ENCODE data around the gene PHC2. TPM values are rescaled to one million over a fixed set of nuclear protein-coding genes. Genes with fewer than 3 reads are reported as not detected.

Gene PHC2
- total and polyA plus RNA-seq, 2 experiments from 2014 or later = 77.5 to 121 TPM

GRCh38 chr1:33305016-33305415, 125.9 kb downstream of the PHC2 start:
- peaks cover 20% of the 10 kb centered on the region for H3K4me1 ChIP-seq (ENCODE audit: insufficient read depth)

GRCh38 chr1:33302325-33302724, 128.6 kb downstream of the PHC2 start:
- Histone ChIP-seq H3K4me1 (ENCODE audit: insufficient read depth) (peaks cover 20% of the 10 kb centered on the region), H4K20me1 (ENCODE audit: insufficient read depth, poor library complexity, severe bottlenecking) (no peaks in the 10 kb centered on the region), H3K36me3 (replicated peaks; ENCODE audit: insufficient read depth, low read depth) (no peaks in the 10 kb centered on the region), H3K79me2 (no peaks in the 10 kb centered on the region), H3K9me2 (replicated peaks; ENCODE audit: insufficient read depth) (no peaks in the 10 kb centered on the region), H3K4me2 (no peak overlapping the region), H2AFZ (no peak overlapping the region), H3K9me3 (ENCODE audit: low read depth) (no peaks in the 10 kb centered on the region), H3K27me3 (no peaks in the 10 kb centered on the region), H3K27ac (no peak overlapping the region), H3K4me3 (no peak overlapping the region)
- TF ChIP-seq, protein P1, sequence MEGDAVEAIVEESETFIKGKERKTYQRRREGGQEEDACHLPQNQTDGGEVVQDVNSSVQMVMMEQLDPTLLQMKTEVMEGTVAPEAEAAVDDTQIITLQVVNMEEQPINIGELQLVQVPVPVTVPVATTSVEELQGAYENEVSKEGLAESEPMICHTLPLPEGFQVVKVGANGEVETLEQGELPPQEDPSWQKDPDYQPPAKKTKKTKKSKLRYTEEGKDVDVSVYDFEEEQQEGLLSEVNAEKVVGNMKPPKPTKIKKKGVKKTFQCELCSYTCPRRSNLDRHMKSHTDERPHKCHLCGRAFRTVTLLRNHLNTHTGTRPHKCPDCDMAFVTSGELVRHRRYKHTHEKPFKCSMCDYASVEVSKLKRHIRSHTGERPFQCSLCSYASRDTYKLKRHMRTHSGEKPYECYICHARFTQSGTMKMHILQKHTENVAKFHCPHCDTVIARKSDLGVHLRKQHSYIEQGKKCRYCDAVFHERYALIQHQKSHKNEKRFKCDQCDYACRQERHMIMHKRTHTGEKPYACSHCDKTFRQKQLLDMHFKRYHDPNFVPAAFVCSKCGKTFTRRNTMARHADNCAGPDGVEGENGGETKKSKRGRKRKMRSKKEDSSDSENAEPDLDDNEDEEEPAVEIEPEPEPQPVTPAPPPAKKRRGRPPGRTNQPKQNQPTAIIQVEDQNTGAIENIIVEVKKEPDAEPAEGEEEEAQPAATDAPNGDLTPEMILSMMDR (IDR thresholded peaks at IDR 0.05; ENCODE audit: poor library complexity) = no peak
- TF ChIP-seq EZH2 (IDR thresholded peaks at IDR 0.05; ENCODE audit: borderline replicate concordance) (no peak), EZH2phosphoT487 (IDR thresholded peaks at IDR 0.05; ENCODE audit: low read depth, severe bottlenecking, unreplicated experiment) (no peak)
- WGBS (ENCODE audit: low lambda C conversion rate, missing lambda C conversion rate) = 100% methylated on average over 1 of the region's 1 CpG
- no peak for DNase-seq (ENCODE audit: low spot score)

More at GRCh38 chr1:33305016-33305415, 125.9 kb downstream of the PHC2 start:
- no peaks in the 10 kb centered on the region for H3K36me3 ChIP-seq (replicated peaks; ENCODE audit: insufficient read depth, low read depth)
- no peaks in the 10 kb centered on the region for H3K27me3 ChIP-seq
- TF ChIP-seq EZH2phosphoT487 (IDR thresholded peaks at IDR 0.05; ENCODE audit: low read depth, severe bottlenecking, unreplicated experiment) (no peak), EZH2 (IDR thresholded peaks at IDR 0.05; ENCODE audit: borderline replicate concordance) (no peak)
- TF ChIP-seq, protein P1 (IDR thresholded peaks at IDR 0.05; ENCODE audit: poor library complexity) = no peak
- 88% methylated on average over 5 of the region's 5 CpGs for WGBS (ENCODE audit: low lambda C conversion rate, missing lambda C conversion rate)
- no peak overlapping the region for H2AFZ ChIP-seq
- DNase-seq (ENCODE audit: low spot score) = no peak
- no peaks in the 10 kb centered on the region for H3K79me2 ChIP-seq
- no peaks in the 10 kb centered on the region for H3K9me2 ChIP-seq (replicated peaks; ENCODE audit: insufficient read depth)
- no peak overlapping the region for H3K4me3 ChIP-seq
- H3K4me2 ChIP-seq = no peak overlapping the region
- no peaks in the 10 kb centered on the region for H3K9me3 ChIP-seq (ENCODE audit: low read depth)
- no peaks in the 10 kb centered on the region for H4K20me1 ChIP-seq (ENCODE audit: insufficient read depth, poor library complexity, severe bottlenecking)
- no peak overlapping the region for H3K27ac ChIP-seq

DNA sequence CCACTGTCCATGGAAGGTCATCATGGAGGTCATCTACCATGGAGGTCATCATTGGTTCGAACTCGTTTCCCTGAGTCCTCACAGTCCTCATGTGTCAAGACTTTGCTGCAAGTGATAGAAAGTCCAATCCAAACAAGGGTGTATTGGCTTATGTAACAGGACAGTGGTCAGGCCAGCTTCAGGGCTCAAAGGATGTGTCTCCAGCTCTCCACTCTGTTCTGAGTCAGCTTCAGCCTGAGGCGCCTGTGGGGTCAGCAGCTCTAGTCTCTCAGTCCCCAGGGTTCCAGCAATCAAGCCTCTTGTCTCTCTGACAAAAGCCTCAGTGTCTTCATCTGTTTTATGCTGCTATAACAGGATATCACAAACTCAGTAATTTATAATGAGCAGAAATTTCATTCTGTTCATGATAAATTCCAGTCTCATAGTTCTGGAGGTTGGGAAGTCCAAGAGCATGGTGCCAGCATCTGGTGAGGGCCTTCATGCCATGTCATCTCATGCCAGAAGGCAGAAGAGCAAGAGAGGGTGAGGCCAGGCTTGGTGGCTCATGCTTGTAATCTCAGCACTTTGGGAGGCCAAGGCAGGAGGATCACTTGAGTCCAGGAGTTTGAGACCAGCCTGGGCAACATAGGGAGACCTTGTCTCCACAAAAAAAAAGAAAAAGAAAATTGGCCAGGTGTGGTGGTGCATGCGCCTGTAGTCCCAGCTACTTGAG, 129.5 kb downstream of the PHC2 start:
- DNase-seq (ENCODE audit: low spot score) = no peak
- H3K9me3 ChIP-seq (ENCODE audit: low read depth) = no peaks in the 10 kb centered on the region
- 93% methylated on average over 4 of the region's 4 CpGs for WGBS (ENCODE audit: low lambda C conversion rate, missing lambda C conversion rate)
- no peaks in the 10 kb centered on the region for H3K79me2 ChIP-seq
- H3K4me3 ChIP-seq = no peak overlapping the region
- H4K20me1 ChIP-seq (ENCODE audit: insufficient read depth, poor library complexity, severe bottlenecking) = no peaks in the 10 kb centered on the region
- H3K4me2 ChIP-seq = peak overlapping the region; percentile 68
- peaks cover 17% of the 10 kb centered on the region for H3K4me1 ChIP-seq (ENCODE audit: insufficient read depth)
- H2AFZ ChIP-seq = no peak overlapping the region
- H3K27me3 ChIP-seq = no peaks in the 10 kb centered on the region
- H3K36me3 ChIP-seq (replicated peaks; ENCODE audit: insufficient read depth, low read depth) = no peaks in the 10 kb centered on the region
- no peak for TF ChIP-seq EZH2phosphoT487 (IDR thresholded peaks at IDR 0.05; ENCODE audit: low read depth, severe bottlenecking, unreplicated experiment)
- no peak for TF ChIP-seq EZH2 (IDR thresholded peaks at IDR 0.05; ENCODE audit: borderline replicate concordance)
- TF ChIP-seq, protein P1 (IDR thresholded peaks at IDR 0.05; ENCODE audit: poor library complexity) = no peak
- H3K27ac ChIP-seq = peak overlapping the region; percentile 80
- H3K9me2 ChIP-seq (replicated peaks; ENCODE audit: insufficient read depth) = no peaks in the 10 kb centered on the region
